GM21526 (cell line): Measurements from ENCODE around the gene RALA.
"Not testable (repeated sequence)": the region's sequence is repeated elsewhere in the genome, so short reads cannot be mapped to it uniquely, and the experiment has no call there.

Source experiments
- ATAC-seq: cut with Tn5 transposase; IDR thresholded peaks from one replicate; pipeline ENCODE4 v1.9.1; 2021; ENCODE audit warnings: moderate library complexity; ENCODE audit not compliant: unreplicated experiment, low FRiP score

Gene RALA

GRCh38 chr7:39721345-39721744 lies 98.0 kb downstream of the RALA start:
- ATAC-seq: no peak

- ATAC-seq: no peak
Measured at GRCh38 chr7:39721919-39722597, 98.7 kb downstream of the RALA start.

GRCh38 chr7:39727231-39728012 lies 104.0 kb downstream of the RALA start:
- ATAC-seq: no peak

- ATAC-seq: peak; percentile 94
Measured at GRCh38 chr7:39732837-39733804, 109.7 kb downstream of the RALA start.

- no peak for ATAC-seq
Measured at GRCh38 chr7:39733881-39734632, 110.7 kb downstream of the RALA start.

- no peak for ATAC-seq
Measured at GRCh38 chr7:39734633-39735004, 111.2 kb downstream of the RALA start.

GRCh38 chr7:39735903-39736302 lies 112.5 kb downstream of the RALA start:
- ATAC-seq: no peak

- no peak for ATAC-seq
Measured at GRCh38 chr7:39741942-39742623, 118.7 kb downstream of the RALA start.

GRCh38 chr7:39744620-39745019 lies 121.2 kb downstream of the RALA start:
- no peak for ATAC-seq

GRCh38 chr7:39745320-39745719 lies 121.9 kb downstream of the RALA start:
- ATAC-seq: no peak

GRCh38 chr7:39746103-39746819 lies 122.9 kb downstream of the RALA start:
- no peak for ATAC-seq

GRCh38 chr7:39749177-39749576 lies 125.8 kb downstream of the RALA start:
- ATAC-seq: no peak

GRCh38 chr7:39749717-39750116 lies 126.3 kb downstream of the RALA start:
- ATAC-seq: no peak

GRCh38 chr7:39750253-39751077 lies 127.1 kb downstream of the RALA start:
- no peak for ATAC-seq

- ATAC-seq: not testable (repeated sequence)
Measured at GRCh38 chr7:39753237-39753636, 129.9 kb downstream of the RALA start.

GRCh38 chr7:39753823-39754325 lies 130.5 kb downstream of the RALA start:
- no peak for ATAC-seq

GRCh38 chr7:39754326-39755120 lies 131.2 kb downstream of the RALA start:
- ATAC-seq: no peak
